HepG2 (cell line): ENCODE data around the gene HPCAL1. TPM values are rescaled to one million over a fixed set of nuclear protein-coding genes. Genes with fewer than 3 reads are reported as not detected.

Experiments
- CHD2 ChIP-seq: IDR thresholded peaks from 2 replicates; pipeline ENCODE4 v1.6.1; 2011; ENCODE audit warnings: low read depth, low read length, improper control_type of control experiment
- FOXP1 ChIP-seq, 2 experiments: fragments of 450-650 bp in 1 of 2; IDR thresholded peaks; 2 replicates each; pipeline ENCODE4 v1.6.1; 2017 to 2018; ENCODE audit warnings: antibody characterized with exemption in 1 of 2
- MEIS2 ChIP-seq: sonication (generic); formaldehyde crosslinking; IDR thresholded peaks from 2 replicates; pipeline ENCODE4 v1.9.0; 2021; ENCODE audit warnings: mild to moderate bottlenecking, missing genetic modification reagents
- NONO ChIP-seq, 2 experiments: fragments of 450-650 bp in 1 of 2; sonication (generic) in 1 of 2; formaldehyde crosslinking in 1 of 2; IDR thresholded peaks in 1 of 2; conservative IDR thresholded peaks in 1 of 2; 2 replicates each; pipeline versions ENCODE4 v1.6.1 to v1.8.0; 2017 to 2022; ENCODE audit warnings: mild to moderate bottlenecking in 1 of 2, missing genetic modification reagents in 1 of 2, moderate library complexity in 1 of 2
- SOX5 ChIP-seq: IDR thresholded peaks from 2 replicates; pipeline ENCODE4 v1.6.1; 2016; ENCODE audit warnings: borderline replicate concordance
- SP5 ChIP-seq: IDR thresholded peaks from 2 replicates; pipeline ENCODE4 v1.6.1; 2016; ENCODE audit warnings: low read depth, borderline replicate concordance
- SRSF1 ChIP-seq: fragments of 200-400 bp; formaldehyde crosslinking; optimal IDR thresholded peaks from 2 replicates; pipeline ENCODE3; 2017; ENCODE audit warnings: mild to moderate bottlenecking, low read depth, low read length, moderate library complexity
- TSC22D2 ChIP-seq: sonication (generic); formaldehyde crosslinking; IDR thresholded peaks from 2 replicates; pipeline ENCODE4 v1.5.1; 2020; ENCODE audit warnings: missing genetic modification reagents, mild to moderate bottlenecking, borderline replicate concordance
- XRCC5 ChIP-seq: fragments of 200-400 bp; formaldehyde crosslinking; optimal IDR thresholded peaks from 2 replicates; pipeline ENCODE3; 2017; ENCODE audit warnings: mild to moderate bottlenecking, low read length
- ZBTB7A ChIP-seq: sonication (generic); formaldehyde crosslinking; IDR thresholded peaks from 2 replicates; pipeline ENCODE4 v1.8.0; 2022; ENCODE audit warnings: mild to moderate bottlenecking, missing genetic modification reagents
- ZGPAT ChIP-seq: IDR thresholded peaks from 2 replicates; pipeline ENCODE4 v1.6.1; 2016; ENCODE audit warnings: mild to moderate bottlenecking
- ZHX1 ChIP-seq: sonication (generic); formaldehyde crosslinking; IDR thresholded peaks from 2 replicates; pipeline ENCODE4 v1.8.1; 2022; ENCODE audit warnings: low read depth, mild to moderate bottlenecking, missing genetic modification reagents
- ZNF136 ChIP-seq: sonication (generic); formaldehyde crosslinking; IDR thresholded peaks from 2 replicates; pipeline ENCODE4 v1.8.1; 2022; ENCODE audit warnings: low read depth, mild to moderate bottlenecking, moderate library complexity, missing genetic modification reagents
- polyA plus RNA-seq, 8 experiments: library from polyadenylated mRNA; depleted of rRNA in 3 of 8; stranded (reverse) in 7 of 8; unstranded in 1 of 8; fragments of >200 nt; fragmentation: Illumina TruSeq in 4 of 8; extraction: Trizol in 4 of 8; gene quantifications; 2 replicates each; pipeline versions ENCODE4 v1.2.1 to v1.2.3, GENCODE V29; 2011 to 2016; ENCODE audit warnings: low read depth in 4 of 8, missing spikeins in 1 of 8, mixed read lengths in 1 of 8; ENCODE audit not compliant: insufficient read depth in 1 of 8
- total RNA-seq, 5 experiments: library from RNA; depleted of rRNA; stranded (reverse); fragments of >200 nt; fragmentation: Illumina TruSeq; extraction: Trizol; gene quantifications; 2 replicates each; pipeline ENCODE4 v1.2.3, GENCODE V29; 2016; ENCODE audit warnings: low read depth in 1 of 5
- TF ChIP-seq, protein P1 (sequence below): sonication (generic); formaldehyde crosslinking; IDR thresholded peaks from 2 replicates; pipeline ENCODE4 v1.9.0; 2021; ENCODE audit warnings: missing genetic modification reagents, borderline replicate concordance
- TF ChIP-seq, protein P2 (sequence below): sonication (generic); formaldehyde crosslinking; IDR thresholded peaks from 2 replicates; pipeline ENCODE4 v1.5.0; 2020; ENCODE audit warnings: missing genetic modification reagents, mild to moderate bottlenecking, borderline replicate concordance
- TF ChIP-seq, protein P3 (sequence below): sonication (generic); formaldehyde crosslinking; IDR thresholded peaks from 2 replicates; pipeline ENCODE4 v1.4.0; 2020; ENCODE audit warnings: missing genetic modification reagents

Gene HPCAL1
- total and polyA plus RNA-seq, 2 of the 13 experiments (the other 11 are each of a cell fraction or from before 2014, with no cell fraction given): 29.5 to 29.9 TPM

DNA sequence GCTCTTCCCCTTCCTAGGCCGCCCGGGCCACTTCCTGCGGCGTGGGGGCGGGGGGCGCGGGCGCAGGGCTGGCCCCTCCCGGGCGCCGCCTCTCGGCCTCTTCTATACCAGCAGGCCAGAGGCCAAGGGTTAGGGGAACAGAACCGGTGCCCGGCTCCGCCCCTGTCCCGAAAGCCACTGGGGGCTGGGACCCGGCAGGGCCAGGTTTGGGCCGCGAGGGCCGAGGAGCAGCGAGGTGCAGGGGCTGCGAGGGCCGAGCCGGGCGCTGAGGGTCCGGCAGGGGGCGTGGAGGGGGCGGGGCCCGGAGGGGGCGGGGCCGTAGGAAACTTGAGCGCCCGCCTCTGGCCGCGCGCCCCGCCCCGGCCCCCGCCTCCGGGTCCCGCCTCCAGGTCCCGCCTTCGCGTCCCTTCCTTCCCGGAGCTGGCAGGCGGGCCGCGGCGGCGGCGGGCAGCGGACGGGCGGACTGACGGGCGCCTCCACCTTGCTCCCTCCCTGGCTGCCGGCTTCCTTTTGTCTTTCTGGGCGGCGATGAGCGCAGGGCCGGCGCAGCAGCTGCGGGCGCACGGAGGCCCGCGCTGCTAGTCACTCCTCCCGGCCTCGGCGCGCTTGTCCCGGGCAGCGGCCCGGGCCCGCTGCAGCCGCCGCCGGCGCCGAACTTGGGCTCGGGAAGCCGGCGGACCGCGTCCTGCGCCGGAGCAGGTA is at the start of gene HPCAL1 (continued):
- TF ChIP-seq, protein P1, sequence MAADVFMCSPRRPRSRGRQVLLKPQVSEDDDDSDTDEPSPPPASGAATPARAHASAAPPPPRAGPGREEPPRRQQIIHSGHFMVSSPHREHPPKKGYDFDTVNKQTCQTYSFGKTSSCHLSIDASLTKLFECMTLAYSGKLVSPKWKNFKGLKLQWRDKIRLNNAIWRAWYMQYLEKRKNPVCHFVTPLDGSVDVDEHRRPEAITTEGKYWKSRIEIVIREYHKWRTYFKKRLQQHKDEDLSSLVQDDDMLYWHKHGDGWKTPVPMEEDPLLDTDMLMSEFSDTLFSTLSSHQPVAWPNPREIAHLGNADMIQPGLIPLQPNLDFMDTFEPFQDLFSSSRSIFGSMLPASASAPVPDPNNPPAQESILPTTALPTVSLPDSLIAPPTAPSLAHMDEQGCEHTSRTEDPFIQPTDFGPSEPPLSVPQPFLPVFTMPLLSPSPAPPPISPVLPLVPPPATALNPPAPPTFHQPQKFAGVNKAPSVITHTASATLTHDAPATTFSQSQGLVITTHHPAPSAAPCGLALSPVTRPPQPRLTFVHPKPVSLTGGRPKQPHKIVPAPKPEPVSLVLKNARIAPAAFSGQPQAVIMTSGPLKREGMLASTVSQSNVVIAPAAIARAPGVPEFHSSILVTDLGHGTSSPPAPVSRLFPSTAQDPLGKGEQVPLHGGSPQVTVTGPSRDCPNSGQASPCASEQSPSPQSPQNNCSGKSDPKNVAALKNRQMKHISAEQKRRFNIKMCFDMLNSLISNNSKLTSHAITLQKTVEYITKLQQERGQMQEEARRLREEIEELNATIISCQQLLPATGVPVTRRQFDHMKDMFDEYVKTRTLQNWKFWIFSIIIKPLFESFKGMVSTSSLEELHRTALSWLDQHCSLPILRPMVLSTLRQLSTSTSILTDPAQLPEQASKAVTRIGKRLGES (CRISPR knock-in tag): no peak
- TF ChIP-seq ZNF136 (CRISPR knock-in tag) (no peak), MEIS2 (CRISPR knock-in tag) (peak; percentile 33; the same call in 1 of the 2 replicates), FOXP1 (IDR thresholded peaks at IDR 0.05) (no peak), FOXP1 (CRISPR knock-in tag; IDR thresholded peaks at IDR 0.05) (peak; percentile 21; the same call in 1 of the 2 replicates), NONO (IDR thresholded peaks at IDR 0.05) (no peak), NONO (CRISPR knock-in tag; conservative IDR thresholded peaks at IDR 0.05) (peak; percentile 77), CHD2 (0 out of 2 replicates have a peak, but pooled peaks have one; percentile 16), XRCC5 (peak; percentile 91), SOX5 (CRISPR knock-in tag) (peak; percentile 59; the same call in 1 of the 2 replicates), ZHX1 (CRISPR knock-in tag) (no peak; the same call in 1 of the 2 replicates), SRSF1 (peak; percentile 30), ZBTB7A (CRISPR knock-in tag) (peak; percentile 66; the same call in 1 of the 2 replicates), TSC22D2 (CRISPR knock-in tag) (no peak), SP5 (CRISPR knock-in tag) (peak; percentile 96), ZGPAT (CRISPR knock-in tag) (peak; percentile 66; the same call in 1 of the 2 replicates)
- TF ChIP-seq, protein P2, sequence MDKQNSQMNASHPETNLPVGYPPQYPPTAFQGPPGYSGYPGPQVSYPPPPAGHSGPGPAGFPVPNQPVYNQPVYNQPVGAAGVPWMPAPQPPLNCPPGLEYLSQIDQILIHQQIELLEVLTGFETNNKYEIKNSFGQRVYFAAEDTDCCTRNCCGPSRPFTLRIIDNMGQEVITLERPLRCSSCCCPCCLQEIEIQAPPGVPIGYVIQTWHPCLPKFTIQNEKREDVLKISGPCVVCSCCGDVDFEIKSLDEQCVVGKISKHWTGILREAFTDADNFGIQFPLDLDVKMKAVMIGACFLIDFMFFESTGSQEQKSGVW: no peak
- TF ChIP-seq, protein P3, sequence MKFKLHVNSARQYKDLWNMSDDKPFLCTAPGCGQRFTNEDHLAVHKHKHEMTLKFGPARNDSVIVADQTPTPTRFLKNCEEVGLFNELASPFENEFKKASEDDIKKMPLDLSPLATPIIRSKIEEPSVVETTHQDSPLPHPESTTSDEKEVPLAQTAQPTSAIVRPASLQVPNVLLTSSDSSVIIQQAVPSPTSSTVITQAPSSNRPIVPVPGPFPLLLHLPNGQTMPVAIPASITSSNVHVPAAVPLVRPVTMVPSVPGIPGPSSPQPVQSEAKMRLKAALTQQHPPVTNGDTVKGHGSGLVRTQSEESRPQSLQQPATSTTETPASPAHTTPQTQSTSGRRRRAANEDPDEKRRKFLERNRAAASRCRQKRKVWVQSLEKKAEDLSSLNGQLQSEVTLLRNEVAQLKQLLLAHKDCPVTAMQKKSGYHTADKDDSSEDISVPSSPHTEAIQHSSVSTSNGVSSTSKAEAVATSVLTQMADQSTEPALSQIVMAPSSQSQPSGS (CRISPR knock-in tag): peak; percentile 62; the same call in 1 of the 2 replicates
